ENCODE data around the gene UNK.

DNA sequence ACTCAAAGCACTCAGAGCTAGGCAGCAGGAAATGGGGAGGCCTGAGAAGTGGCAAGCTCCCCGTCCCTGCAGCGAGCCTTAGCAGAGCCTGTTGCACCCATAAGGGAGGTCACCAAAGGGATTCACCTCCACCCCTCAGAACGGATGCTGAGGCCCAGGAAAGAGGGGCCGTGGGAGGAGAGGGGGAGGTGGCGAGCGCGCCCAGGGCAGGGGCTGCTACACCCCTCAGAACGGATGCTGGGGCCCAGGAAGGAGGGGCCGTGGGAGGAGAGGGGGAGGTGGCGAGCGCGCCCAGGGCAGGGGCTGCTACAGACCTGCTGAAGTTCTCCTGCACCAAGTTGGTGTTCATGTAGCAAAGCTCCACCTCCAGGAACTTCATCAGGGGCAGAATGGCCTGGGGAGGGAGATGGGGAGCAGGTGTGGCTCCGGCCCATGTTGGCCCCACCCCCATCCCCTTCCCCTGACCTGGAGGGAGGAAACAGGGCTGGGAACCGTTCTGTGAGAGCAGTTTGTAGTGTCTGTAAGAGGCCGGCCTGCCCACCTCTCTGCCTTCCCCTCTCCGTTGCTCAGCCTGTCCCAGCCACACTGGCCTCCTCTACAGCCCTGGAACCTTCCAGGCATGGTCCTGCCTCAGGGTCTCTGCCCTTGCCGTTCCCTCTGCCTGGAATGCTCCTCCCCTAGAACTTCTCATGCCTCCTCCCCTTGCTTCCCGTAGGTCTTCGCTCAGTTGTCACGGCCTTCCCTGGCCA lies 48.2 kb downstream of the UNK start:
- no peak for TF ChIP-seq KAT7 (CRISPR knock-in tag; IDR thresholded peaks at IDR 0.05; ENCODE audit: borderline replicate concordance)
- TF ChIP-seq, protein P1, sequence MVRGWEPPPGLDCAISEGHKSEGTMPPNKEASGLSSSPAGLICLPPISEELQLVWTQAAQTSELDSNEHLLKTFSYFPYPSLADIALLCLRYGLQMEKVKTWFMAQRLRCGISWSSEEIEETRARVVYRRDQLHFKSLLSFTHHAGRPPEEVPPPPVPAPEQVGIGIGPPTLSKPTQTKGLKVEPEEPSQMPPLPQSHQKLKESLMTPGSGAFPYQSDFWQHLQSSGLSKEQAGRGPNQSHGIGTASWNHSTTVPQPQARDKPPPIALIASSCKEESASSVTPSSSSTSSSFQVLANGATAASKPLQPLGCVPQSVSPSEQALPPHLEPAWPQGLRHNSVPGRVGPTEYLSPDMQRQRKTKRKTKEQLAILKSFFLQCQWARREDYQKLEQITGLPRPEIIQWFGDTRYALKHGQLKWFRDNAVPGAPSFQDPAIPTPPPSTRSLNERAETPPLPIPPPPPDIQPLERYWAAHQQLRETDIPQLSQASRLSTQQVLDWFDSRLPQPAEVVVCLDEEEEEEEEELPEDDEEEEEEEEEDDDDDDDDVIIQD (CRISPR knock-in tag; IDR thresholded peaks at IDR 0.05; ENCODE audit: low read depth) = no peak
- TF ChIP-seq POLR2AphosphoS5 (IDR thresholded peaks at IDR 0.05; ENCODE audit: low read depth, low read length) = no peak
- TF ChIP-seq SRF (IDR thresholded peaks at IDR 0.05; ENCODE audit: low read depth, low read length) = no peak
- no peak for TF ChIP-seq THAP7 (CRISPR knock-in tag; IDR thresholded peaks at IDR 0.05)
- no peak for TF ChIP-seq ZNF569 (CRISPR knock-in tag; IDR thresholded peaks at IDR 0.05; ENCODE audit: borderline replicate concordance)
- TF ChIP-seq CREM (IDR thresholded peaks at IDR 0.05) = no peak
- TF ChIP-seq CREM (CRISPR knock-in tag; IDR thresholded peaks at IDR 0.05) = no peak
- no peak for TF ChIP-seq DMAP1 (CRISPR knock-in tag; IDR thresholded peaks at IDR 0.05)
- no peak for TF ChIP-seq CTCF (CRISPR knock-in tag; IDR thresholded peaks at IDR 0.05)
- no peak for TF ChIP-seq NR2F1 (CRISPR knock-in tag; IDR thresholded peaks at IDR 0.05)
- no peak for TF ChIP-seq ZNF768 (CRISPR knock-in tag; IDR thresholded peaks at IDR 0.05)
- TF ChIP-seq, protein P2, sequence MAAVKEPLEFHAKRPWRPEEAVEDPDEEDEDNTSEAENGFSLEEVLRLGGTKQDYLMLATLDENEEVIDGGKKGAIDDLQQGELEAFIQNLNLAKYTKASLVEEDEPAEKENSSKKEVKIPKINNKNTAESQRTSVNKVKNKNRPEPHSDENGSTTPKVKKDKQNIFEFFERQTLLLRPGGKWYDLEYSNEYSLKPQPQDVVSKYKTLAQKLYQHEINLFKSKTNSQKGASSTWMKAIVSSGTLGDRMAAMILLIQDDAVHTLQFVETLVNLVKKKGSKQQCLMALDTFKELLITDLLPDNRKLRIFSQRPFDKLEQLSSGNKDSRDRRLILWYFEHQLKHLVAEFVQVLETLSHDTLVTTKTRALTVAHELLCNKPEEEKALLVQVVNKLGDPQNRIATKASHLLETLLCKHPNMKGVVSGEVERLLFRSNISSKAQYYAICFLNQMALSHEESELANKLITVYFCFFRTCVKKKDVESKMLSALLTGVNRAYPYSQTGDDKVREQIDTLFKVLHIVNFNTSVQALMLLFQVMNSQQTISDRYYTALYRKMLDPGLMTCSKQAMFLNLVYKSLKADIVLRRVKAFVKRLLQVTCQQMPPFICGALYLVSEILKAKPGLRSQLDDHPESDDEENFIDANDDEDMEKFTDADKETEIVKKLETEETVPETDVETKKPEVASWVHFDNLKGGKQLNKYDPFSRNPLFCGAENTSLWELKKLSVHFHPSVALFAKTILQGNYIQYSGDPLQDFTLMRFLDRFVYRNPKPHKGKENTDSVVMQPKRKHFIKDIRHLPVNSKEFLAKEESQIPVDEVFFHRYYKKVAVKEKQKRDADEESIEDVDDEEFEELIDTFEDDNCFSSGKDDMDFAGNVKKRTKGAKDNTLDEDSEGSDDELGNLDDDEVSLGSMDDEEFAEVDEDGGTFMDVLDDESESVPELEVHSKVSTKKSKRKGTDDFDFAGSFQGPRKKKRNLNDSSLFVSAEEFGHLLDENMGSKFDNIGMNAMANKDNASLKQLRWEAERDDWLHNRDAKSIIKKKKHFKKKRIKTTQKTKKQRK (IDR thresholded peaks at IDR 0.05; ENCODE audit: low read length) = no peak
- TF ChIP-seq, protein P3, sequence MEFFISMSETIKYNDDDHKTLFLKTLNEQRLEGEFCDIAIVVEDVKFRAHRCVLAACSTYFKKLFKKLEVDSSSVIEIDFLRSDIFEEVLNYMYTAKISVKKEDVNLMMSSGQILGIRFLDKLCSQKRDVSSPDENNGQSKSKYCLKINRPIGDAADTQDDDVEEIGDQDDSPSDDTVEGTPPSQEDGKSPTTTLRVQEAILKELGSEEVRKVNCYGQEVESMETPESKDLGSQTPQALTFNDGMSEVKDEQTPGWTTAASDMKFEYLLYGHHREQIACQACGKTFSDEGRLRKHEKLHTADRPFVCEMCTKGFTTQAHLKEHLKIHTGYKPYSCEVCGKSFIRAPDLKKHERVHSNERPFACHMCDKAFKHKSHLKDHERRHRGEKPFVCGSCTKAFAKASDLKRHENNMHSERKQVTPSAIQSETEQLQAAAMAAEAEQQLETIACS (CRISPR knock-in tag; IDR thresholded peaks at IDR 0.05) = no peak

Data from HepG2 (cell line).